G401 (cell line): ENCODE measurements around the gene PLEKHN1. TPM values are rescaled to one million over a fixed set of nuclear protein-coding genes. Genes with fewer than 3 reads are reported as not detected.
A peak's percentile ranks its signal among the peaks of the same experiment; 100 is the strongest.
"Not testable (repeated sequence)": the region's sequence is repeated elsewhere in the genome, so short reads cannot be mapped to it uniquely, and the experiment has no call there.

Source experiments
- DNase-seq: peaks from one replicate; pipeline ENCODE4 v3.0.0-alpha.2; 2015; ENCODE audit warnings: low spot score
- in situ Hi-C: cut with HindIII; loops from 2 replicates; pipeline ENCODE4 v1.10.0; 2016; ENCODE audit warnings: low sequenced_read_pairs, mixed read lengths
- total RNA-seq: library from RNA; depleted of rRNA; stranded (reverse); fragments of >200 nt; shearing (Covaris generic); gene quantifications from 2 replicates; pipeline ENCODE4 v1.2.3, GENCODE V29; 2014; rRNA removed

PLEKHN1 gene
- total RNA-seq, 1 experiment from 2014 or later: 5.5 TPM

DNA sequence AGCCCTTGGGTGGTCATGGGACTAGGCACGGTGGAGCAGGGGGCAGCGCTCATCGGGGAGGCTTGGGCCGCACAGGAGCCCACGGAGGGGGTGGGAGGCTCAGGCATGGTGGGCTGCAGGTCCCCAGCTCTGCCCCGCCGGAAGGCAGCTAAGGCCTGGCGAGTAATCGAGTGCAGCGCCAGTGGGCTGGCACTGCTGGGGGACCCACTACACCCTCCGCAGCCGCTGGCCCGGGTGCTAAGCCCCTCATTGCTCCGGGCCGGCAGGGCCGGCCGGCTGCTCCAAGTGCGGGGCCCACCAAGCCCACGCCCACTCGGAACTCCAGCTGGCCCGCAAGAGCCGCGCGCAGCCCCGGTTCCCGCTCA lies 52.0 kb downstream of the PLEKHN1 start:
- DNase-seq, in situ Hi-C loops: not testable (repeated sequence)

DNA sequence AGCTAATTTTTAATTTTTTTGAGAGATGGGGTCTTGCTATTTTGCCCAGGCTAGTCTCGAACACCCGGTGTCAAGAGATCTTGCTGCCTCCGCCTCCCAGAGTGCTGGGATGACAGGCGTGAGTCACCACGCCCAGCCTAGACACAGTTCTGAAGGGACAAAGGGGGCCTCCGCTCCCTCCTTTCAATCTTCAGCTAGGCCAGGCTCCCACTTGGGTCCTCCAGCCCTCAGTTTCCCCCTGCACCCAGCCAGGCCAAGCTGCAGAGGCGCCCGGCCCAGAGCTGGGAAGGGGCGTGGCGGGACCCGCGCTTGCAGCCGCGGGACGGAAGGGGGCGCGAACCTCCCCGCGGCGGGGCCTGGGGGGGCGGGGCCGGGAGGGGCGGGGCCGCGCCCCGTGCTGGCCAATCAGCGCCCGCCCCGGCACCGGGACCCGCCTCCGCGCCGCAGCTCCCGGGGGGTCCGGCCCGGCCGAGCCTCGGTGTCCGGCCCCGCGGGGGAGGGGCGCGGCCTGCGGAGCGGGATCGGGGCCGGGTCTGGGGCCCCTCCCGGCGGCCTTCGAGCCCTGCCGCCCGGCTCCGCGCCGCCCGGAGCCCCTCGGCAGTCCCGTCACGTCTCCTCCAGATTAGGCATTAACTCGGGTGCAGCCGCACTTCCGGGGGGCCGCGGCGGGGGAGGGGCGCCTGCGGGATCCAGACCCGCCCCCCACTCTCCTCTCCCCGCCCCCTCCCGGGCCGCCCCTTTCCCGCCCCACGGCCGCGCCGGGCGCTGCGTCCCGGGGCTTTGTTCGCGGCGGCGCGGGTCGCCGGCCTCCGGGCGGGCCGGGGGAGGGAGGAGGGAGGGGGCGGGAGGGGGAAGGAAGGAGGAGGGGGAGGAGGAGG lies 53.1 kb downstream of the PLEKHN1 start:
- peak; percentile 26 for DNase-seq
- in situ Hi-C loops: no loop called here

DNA sequence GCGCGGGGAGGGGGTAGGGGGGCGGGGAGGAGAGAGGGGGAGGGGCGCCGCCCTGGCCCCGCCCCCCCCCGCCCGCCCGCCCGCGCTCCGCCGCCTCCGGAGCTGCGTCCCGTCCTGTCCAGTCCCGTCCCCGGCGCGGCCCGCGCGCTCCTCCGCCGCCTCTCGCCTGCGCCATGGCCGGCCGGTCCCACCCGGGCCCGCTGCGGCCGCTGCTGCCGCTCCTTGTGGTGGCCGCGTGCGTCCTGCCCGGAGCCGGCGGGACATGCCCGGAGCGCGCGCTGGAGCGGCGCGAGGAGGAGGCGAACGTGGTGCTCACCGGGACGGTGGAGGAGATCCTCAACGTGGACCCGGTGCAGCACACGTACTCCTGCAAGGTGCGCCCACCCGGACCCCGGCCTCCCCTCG lies 53.7 kb downstream of the PLEKHN1 start, which contains the start of gene AGRN:
Gene AGRN, plus strand, starts transcription at position 121 of the 405 bp plus-strand sequence. Its CDS starts 53 bp downstream, at position 174.
- DNase-seq: no peak
- in situ Hi-C loops: no loop called here

DNA sequence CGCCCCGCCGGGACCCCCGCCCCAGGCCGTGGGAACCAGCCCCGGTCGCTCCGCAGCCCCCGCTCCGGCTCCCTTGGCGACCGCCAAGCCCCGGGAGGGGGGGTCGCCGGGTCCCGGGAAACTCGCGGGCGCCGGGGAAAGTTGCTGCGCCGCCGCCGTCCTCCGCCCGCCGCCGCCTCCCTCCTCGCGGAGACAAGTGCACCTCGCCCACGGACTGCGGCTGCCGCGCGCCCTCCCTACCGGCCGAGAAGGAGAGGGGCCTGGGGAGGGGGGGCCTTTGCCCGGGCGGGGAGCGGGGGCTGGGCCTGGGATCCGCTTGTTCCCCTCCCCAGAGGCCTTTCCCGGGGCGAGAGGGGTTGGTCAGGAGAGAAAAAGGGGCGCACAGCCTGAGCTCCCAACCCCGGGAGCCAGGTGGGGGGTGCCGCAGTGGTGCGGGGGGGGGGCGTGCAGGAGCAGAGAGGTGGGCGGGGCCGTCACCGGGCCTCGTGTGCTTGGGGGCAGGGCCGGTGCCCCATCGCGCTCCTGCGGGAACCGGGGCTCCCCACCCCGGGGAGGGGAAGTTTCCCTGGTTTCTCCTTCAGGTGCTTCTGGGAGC lies 54.2 kb downstream of the PLEKHN1 start:
- no peak for DNase-seq
- in situ Hi-C loops: no loop called here

DNA sequence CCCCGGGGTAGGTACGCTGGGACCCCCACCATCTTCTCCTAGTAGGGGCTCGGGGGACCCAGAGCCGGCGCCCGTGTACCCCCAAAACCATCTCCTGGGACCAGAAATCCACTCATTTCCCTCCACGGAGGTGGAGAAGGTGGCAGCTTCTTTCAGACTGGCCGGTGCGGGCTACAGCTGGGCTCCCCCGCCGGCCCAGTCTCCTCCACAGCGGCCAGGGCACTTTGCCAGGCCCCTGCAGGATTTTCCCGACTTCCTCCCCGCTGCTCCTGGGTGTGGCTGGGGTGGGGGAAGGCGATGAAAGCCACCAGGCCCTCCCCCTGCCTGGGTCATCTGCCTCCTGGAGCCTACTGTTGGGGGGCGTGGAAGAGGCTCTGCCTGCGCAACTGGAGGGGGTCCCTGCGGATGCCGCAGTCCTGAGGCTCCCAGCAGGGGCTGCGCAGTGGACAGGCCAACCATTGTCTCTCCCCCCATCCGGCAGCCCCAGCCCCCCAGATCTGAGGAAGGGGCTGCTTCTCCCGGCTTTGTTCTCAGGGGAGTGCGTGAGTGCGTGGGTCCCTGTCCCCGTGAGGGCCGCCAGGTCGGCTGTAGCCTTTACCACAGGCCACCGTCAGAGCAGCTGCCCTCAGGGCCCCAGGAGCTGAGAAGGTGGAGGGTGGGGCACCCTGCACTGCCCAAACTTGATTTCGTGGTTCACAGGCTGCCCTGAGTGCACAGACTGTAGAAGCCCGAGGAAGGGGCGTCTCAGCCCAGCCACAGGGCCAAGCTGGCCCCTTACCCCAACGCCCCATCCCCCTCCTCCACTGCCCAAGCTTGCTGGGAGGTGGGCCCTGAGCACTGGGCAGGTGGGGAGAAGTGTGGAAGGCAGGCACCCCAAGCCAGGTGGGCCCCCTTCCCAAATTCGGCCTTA lies 55.0 kb downstream of the PLEKHN1 start:
- in situ Hi-C loops: no loop called here
- no peak for DNase-seq

DNA sequence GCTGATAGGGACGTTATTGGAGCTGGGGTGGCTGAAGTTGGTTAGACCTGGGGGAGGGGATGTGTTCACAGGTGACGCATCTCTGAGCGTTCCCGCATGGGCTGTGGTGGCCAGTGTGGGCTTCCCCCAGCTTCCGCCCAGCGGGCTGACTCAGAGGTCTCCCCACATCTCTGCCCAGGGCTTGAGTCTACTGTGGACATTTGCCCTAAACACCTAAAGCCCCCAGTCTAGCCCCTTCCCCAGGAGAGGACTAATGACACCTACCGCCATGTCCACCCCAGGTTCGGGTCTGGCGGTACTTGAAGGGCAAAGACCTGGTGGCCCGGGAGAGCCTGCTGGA lies 55.6 kb downstream of the PLEKHN1 start:
- no peak for DNase-seq
- in situ Hi-C loops: no loop called here

DNA sequence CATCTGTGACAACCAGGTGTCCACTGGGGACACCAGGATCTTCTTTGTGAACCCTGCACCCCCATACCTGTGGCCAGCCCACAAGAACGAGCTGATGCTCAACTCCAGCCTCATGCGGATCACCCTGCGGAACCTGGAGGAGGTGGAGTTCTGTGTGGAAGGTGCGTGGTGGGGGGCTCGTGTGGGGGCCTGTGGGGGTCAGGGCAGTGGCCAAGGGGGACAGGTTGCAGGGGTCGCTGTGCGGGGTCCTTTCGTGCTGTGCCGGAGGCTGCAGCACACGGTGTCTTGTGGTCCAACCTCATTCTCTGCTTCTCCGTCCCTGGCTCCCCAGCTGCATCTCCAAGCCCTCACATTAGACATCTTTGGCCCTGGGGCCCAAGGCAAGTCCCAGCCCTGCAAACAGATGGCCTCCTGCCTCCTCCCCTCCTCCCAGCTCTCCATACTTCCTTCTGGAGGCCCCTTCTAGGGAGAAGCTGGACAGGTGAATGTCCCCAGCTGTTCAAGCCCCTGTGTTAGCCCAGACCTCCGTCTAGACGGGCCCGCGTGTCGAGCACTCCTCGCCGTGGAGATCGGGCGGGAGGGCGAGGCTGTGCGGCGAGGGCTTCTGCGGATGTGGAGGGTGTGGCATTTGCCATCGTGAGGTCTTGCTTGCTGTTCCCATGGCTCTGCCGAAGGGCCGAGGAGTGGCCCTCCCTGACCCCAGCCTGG lies 56.2 kb downstream of the PLEKHN1 start:
- in situ Hi-C loops: no loop called here
- DNase-seq: no peak

DNA sequence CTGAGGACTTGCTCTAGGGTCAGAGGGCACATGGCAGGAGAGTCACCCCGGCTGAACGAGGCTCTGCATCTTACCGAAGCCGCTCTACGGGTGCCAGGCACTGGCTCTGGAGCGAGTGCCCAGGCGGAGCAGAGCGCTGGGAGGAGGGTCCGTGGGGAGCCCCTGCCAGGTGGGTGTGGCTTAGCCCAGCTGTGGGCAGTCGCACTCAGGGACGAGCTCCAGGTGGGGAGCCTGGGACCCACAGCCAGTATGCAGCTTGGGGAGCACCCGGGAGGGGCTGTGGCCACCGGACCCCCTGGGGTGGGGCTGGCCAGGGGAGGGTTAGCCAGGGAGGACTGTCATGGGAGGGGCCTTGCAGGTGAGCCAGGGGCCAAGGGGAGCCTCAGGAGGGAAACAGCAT lies 57.4 kb downstream of the PLEKHN1 start:
- DNase-seq: no peak
- in situ Hi-C loops: no loop called here

DNA sequence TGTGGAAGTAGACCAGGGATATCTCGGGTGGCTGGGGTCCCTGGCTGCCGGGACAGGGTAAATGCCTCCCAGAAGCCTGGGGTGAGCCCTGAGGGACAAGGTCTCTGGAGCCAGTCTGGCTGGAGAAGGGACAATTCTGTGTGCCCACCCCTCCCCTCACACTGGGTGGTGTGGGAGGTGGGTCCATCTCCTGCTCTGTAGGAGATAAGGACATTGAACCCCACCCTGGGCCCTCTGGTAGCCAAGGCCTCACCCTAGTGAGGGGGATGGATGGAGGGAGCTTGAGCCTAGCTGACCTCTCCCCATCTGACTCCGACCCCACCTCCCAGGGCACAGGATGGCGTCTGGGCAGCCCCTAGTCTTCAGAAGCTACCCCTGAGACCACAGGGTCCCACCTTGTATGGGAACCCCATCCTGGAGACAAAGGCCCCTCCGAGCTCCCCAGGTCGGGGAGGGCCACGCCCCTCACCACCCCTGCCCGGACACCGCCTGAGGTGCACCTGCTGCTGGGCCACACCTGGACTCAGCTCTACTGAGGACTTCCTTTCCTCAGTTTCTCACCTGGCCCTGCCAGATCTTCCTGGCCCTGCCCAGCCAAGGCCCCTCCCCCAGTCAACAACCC lies 58.0 kb downstream of the PLEKHN1 start:
- in situ Hi-C loops: no loop called here
- DNase-seq: no peak

DNA sequence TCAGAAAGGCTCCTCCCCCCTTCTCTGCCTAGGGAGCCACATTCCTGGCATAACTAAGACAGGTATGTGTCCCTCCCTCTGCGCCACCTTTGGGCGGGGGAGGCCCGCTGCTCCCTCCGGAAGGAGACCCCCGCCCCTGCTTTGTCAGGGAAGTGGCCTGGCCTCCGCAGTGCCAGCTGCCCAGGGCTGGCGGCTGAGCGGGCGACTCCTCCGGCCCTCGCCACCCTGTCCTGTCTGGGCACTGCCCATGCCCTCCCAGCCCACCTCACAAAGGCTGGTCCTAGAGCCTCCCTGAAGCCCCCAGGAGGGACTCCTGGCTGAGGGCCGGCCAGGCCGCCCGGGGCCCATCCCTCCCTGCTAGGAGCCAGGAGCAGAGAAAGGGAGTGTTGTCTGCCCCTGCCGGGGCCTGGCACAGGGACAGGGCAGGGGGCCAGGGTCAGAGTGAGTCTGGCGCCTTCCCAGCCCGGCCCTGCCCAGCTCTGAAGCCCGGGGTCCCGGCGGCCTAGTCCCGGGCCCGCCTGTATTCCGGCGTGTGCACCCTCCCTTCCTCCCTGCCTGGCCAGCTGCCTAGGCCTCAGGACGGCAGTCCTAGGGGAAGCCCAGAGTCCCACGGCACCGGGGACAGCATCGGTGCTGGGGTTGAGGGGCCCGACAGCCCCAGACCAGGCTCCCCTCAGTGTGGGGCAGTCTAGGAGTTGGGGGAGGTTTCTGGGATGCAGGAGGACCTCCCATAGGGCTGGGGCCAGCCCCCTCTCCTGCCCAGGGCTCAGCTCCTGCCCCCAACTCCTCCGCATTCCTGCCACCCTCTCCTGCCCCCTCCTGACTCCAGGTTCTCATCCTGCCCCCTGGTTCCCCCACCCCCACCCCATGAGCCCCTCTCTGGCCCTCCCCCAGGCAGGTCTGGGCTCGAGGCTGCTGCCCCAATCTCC lies 58.8 kb downstream of the PLEKHN1 start:
- in situ Hi-C loops: no loop called here
- DNase-seq: no peak

Other genes with a start within 250 kb of the PLEKHN1 start
- gene SAMD11, start 42.6 kb upstream of the PLEKHN1 start, total RNA-seq: 398 and 434 TPM in 2 replicates
- 193 and 221 TPM in 2 replicates for gene NOC2L, start 7.2 kb upstream of the PLEKHN1 start, total RNA-seq
- 23.3 and 25.4 TPM in 2 replicates for gene KLHL17, start 5.9 kb upstream of the PLEKHN1 start, total RNA-seq
- gene PERM1, start 15.6 kb downstream of the PLEKHN1 start, total RNA-seq: 0.17 TPM in 1 of 2 replicates, not detected in the other
- 27.5 and 66.5 TPM in 2 replicates for gene HES4, start 33.6 kb downstream of the PLEKHN1 start, total RNA-seq
- 213 and 304 TPM in 2 replicates for gene ISG15, start 47.0 kb downstream of the PLEKHN1 start, total RNA-seq
- 103 and 106 TPM in 2 replicates for gene AGRN, start 53.6 kb downstream of the PLEKHN1 start, total RNA-seq
- gene RNF223, start 107.8 kb downstream of the PLEKHN1 start, total RNA-seq: 3.5 and 4.3 TPM in 2 replicates
- 11.9 and 17.1 TPM in 2 replicates for gene C1orf159, start 149.6 kb downstream of the PLEKHN1 start, total RNA-seq
- gene TTLL10, start 207.4 kb downstream of the PLEKHN1 start, total RNA-seq: not detected in 2 replicates
- 1.2 TPM in 1 of 2 replicates, not detected in the other for gene TNFRSF18, start 240.1 kb downstream of the PLEKHN1 start, total RNA-seq
- not detected in 2 replicates for gene TNFRSF4, start 247.7 kb downstream of the PLEKHN1 start, total RNA-seq